GM19452 (cell line): ENCODE results near the gene DNASE1L2.

ENCODE experiments used
- ATAC-seq: cut with Tn5 transposase; IDR thresholded peaks from one replicate; pipeline ENCODE4 v1.9.1; 2021; ENCODE audit not compliant: unreplicated experiment

Gene DNASE1L2

GRCh38 chr16:2223221-2223941, 12.9 kb upstream of the DNASE1L2 start, which contains the start of gene E4F1:
Gene E4F1 (plus strand): TSS chr16:2223591. CDS start chr16:2223614, 23 bp downstream.
- peak; percentile 92 for ATAC-seq

- ATAC-seq: peak; percentile 9
Measured at GRCh38 chr16:2223942-2224486, 12.2 kb upstream of the DNASE1L2 start.

GRCh38 chr16:2226245-2226793, 9.9 kb upstream of the DNASE1L2 start:
- ATAC-seq: no peak

GRCh38 chr16:2226918-2227317, 9.3 kb upstream of the DNASE1L2 start:
- no peak for ATAC-seq

DNA sequence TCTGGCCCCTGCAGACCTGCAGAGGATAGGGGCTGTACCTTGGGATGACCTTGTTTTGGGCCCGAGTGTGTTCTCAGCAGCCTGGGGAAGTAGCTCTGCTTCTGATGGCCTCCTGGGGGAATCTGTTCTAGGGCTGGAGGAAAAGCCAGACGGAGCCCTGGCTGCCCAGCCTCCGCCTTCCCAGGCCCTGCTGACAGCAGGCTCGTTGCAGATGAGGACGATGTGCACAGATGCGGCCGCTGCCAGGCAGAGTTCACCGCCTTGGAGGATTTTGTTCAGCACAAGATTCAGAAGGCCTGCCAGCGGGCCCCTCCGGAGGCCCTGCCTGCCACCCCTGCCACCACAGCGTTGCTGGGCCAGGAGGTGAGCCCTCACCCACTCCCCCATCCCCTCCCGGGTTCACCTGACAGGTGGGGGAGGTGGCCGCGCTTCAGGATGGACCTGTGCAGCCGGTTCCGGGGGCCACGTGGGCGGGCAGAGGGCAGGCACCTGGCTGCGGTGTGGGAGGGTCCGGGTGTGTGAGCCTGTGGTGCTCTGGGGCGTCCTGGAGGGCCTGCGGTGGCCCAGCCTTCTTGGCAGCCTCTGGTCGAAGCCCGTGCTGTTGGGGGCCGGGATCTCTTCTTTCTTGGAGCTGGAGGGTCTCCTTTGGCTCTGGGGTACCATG, 8.0 kb upstream of the DNASE1L2 start:
- no peak for ATAC-seq

DNA sequence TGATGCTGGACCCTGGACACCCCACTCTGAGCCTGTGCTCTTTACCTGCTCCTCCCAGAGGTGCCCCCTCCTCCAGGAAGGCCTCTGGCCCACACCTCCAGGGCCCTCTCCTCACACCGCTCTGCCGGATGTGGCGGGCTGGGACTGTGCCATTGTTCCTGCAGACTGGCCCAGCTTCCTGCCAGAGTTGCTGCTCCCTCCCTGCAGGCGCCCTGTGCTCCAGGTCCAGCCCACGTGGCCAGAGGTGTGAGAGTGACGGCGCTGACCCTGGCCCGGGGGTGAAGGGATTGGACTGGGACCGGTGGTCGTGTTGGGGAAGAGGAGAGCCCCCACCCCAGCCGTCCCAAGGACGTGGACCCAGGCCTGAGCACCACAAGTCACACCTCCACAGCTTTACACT, 7.2 kb upstream of the DNASE1L2 start:
- no peak for ATAC-seq

DNA sequence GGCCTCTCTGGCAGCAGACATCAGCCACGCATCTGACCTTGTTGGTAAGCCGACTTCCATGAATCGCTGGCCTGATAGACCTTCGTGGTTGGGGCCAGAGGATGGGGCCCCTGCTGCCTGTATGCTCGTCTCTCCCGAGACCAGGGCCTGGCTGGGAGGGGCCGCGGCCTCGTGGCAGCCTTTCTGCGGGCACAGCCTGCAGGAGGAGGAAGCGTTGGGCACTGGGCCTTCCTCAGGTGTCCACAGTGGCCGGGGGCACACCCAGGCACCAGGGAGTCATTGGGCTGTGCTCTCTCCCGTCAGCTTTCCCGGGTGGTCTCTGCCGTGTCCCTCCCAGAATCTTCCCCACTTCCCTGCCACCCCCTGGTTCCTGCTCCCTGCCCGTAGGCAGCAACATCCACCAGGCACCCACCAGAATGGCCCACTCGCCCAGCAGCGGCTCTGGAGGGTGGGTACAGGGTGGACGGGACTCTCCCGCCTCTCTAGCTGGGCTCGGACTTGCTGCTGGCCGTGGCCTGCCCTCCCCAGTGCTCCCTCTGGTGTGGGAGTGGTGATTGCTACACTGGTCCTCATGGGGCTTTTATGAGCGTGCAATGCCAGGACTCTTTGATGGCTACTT, 6.5 kb upstream of the DNASE1L2 start:
- no peak for ATAC-seq

GRCh38 chr16:2230376-2230775, 5.9 kb upstream of the DNASE1L2 start:
- no peak for ATAC-seq

DNA sequence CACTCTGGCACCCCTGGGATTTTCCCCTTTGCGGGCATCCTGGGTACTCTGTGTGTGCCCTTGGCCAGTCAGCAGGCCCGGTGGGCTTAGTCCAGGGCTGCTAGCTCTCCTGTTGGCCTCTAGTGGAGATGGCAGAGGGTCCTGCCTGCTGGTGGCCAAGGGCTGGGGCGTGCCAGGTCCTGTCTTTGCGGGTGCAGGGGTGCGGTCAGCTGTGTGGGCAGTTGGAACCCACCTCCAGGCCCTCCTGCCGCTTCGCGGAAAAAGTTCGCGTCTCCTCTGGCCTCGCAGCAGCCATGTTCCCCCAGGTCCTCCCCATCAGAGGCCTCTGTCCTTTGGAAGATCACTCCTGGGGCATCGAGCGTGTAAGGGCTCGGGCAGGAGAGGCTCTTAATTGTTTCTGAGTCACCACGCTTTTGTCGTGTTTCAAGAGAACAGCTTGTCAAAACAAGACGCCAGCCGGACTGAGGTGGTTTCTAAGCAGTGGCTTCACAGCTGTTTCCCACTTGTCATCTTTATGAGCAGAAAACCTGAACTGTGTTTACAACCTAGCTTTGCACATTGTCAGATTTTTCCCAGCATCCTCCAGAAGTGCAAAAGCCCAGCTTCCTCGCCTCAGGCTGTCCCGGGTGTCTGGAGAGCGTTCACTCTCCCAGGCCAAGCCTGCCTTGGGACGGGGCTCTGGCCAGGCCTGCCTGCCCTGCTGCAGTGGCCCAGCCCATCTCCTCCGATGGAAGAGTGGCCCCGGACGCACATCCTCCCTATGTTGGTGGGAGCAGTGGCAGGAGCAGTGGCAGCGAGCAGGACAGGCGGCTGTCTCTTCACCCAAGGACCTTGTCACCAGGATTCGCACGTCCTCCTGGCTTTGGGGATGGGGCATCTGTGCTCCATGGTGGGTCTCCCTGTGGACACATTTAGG, 5.0 kb upstream of the DNASE1L2 start:
- ATAC-seq: no peak

- no peak for ATAC-seq
Measured at GRCh38 chr16:2232094-2232990, 3.9 kb upstream of the DNASE1L2 start.

GRCh38 chr16:2233046-2233775, 3.0 kb upstream of the DNASE1L2 start:
- no peak for ATAC-seq

GRCh38 chr16:2233872-2234812, 2.1 kb upstream of the DNASE1L2 start:
- ATAC-seq: no peak

DNA sequence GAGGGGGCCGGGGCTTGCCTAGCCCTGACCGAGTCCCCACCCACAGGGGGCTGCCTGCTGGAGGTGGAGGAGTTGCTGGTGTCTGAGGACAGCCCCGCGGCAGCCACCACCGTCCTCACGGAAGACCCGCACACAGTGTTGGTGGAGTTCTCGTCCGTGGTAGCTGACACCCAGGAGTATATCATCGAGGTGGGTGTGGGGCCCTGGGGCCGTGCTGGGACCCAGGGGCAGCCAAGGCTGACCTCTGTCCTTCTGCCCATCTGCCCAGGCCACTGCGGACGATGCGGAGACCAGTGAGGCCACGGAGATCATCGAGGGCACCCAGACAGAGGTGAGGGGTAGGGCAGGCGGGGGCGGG, 1.5 kb upstream of the DNASE1L2 start:
- ATAC-seq: no peak

DNA sequence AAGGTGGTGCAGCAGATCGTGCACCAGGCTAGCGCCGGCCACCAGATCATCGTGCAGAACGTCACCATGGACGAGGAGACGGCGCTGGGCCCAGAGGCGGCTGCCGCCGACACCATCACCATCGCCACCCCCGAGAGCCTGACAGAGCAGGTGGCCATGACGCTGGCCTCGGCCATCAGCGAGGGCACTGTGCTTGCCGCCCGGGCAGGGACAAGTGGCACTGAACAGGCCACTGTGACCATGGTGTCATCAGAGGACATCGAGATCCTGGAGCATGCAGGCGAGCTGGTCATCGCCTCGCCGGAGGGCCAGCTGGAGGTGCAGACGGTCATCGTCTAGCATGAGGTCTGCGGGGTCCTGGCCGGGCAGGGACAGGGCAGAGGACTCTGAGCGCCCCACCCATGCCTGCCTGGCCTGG, 1.0 kb upstream of the DNASE1L2 start:
- ATAC-seq: no peak

- ATAC-seq: no peak
Measured at GRCh38 chr16:2235695-2236336, 428 bp upstream of the DNASE1L2 start.

DNA sequence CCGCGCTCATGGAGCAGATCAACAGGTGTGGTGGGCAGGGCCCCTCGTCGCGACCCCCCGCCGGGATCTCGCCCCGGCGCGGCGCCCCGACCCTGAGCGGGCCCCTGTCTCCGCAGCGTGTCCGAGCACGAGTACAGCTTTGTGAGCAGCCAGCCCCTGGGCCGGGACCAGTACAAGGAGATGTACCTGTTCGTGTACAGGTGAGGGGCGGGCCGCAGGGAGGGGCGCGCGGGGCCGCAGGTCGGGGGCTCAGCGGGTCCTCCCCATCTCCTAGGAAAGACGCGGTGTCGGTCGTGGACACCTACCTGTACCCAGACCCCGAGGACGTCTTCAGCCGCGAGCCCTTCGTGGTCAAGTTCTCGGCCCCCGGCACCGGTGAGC, 848 bp downstream of the DNASE1L2 start:
- no peak for ATAC-seq

GRCh38 chr16:2237493-2238149, 1.4 kb downstream of the DNASE1L2 start:
- no peak for ATAC-seq
